Activated T-helper 1 cell treated with anti-CD3 and anti-CD28 coated beads, Interleukin-12 subunit alpha, Interleukin-12 subunit beta, Interleukin-2, Interleukin-4 antibody, amounts not matched to agents 30 ng/mL and 10 ng/mL and 1 ng/mL, durations not matched to agents 14 hours and 24 hours and 36 hours (primary cell): Measurements from ENCODE around the gene ASF1B. TPM values are rescaled to one million over a fixed set of nuclear protein-coding genes. Genes with fewer than 3 reads are reported as not detected.

Experiments used
- DNase-seq: peaks from one replicate; pipeline ENCODE4 v3.0.0; 2021; ENCODE audit warnings: low spot score
- H3K27ac Mint-ChIP-seq: one replicate; pipeline ENCODE4 v1.8.0; 2021; ENCODE audit warnings: mild to moderate bottlenecking, mixed read lengths
- H3K27me3 Mint-ChIP-seq: one replicate; pipeline ENCODE4 v1.8.0; 2022; ENCODE audit warnings: mild to moderate bottlenecking, moderate library complexity, mixed read lengths; ENCODE audit not compliant: insufficient read depth
- H3K36me3 Mint-ChIP-seq: one replicate; pipeline ENCODE4 v1.8.0; 2021; ENCODE audit warnings: low read depth, mixed read lengths
- H3K4me1 Mint-ChIP-seq: one replicate; pipeline ENCODE4 v1.8.0; 2021; ENCODE audit warnings: low read depth, mixed read lengths
- H3K4me3 Mint-ChIP-seq: one replicate; pipeline ENCODE4 v1.8.0; 2021; ENCODE audit warnings: mild to moderate bottlenecking, moderate library complexity, mixed read lengths
- H3K9me3 Mint-ChIP-seq: one replicate; pipeline ENCODE4 v1.8.0; 2021; ENCODE audit warnings: mixed read lengths
- intact Hi-C: fragments of 100-400 bp; cut with micrococcal nuclease; formaldehyde crosslinking; loops from one replicate; pipeline ENCODE4 v1.15.1; 2024
- total RNA-seq: library from RNA; stranded (reverse); gene quantifications from 2 replicates; pipeline ENCODE4 v1.2.3, GENCODE V29; 2022

Gene ASF1B
- total RNA-seq, 1 donor from 2014 or later: 76.3 TPM

DNA sequence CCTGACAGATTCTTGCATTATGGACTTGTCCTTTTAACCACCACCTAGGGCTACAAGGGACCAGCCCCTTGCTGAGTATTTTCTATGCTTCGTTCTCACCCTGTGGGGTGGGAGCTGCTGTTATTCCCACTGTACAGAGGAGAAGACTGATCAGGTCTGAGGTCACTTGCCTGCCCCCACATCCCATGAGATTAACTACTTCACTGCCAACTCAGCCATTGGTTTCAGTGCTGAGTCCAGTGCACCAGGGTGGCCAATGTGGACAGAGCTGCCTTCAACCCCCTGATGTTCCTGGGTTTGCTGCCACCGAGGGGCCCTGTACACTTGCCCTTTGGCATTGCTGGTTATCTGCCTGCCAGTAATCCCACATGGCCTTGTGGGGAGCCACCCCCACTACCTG is 25.7 kb downstream of the ASF1B start:
- Mint-ChIP-seq H3K9me3 (no peaks in the 10 kb centered on the region), H3K36me3 (peaks cover 2% of the 10 kb centered on the region), H3K27ac (no peak overlapping the region), H3K4me3 (no peak overlapping the region), H3K4me1 (peaks cover 14% of the 10 kb centered on the region), H3K27me3 (no peaks in the 10 kb centered on the region)
- intact Hi-C loops: loop anchor here (10.0 kb wide), 1 partner anchor 336 kb away; the partner anchor contains the start of gene C19orf53
- no peak for DNase-seq

- H3K4me1 Mint-ChIP-seq: no peaks in the 10 kb centered on the region
- H3K4me3 Mint-ChIP-seq: no peak overlapping the region
- no peaks in the 10 kb centered on the region for H3K9me3 Mint-ChIP-seq
- DNase-seq: no peak
- no peak overlapping the region for H3K27ac Mint-ChIP-seq
- H3K36me3 Mint-ChIP-seq: peaks cover 3% of the 10 kb centered on the region
- intact Hi-C loops: no loop called here
- H3K27me3 Mint-ChIP-seq: no peaks in the 10 kb centered on the region
Measured at GRCh38 chr19:14107581-14108461, 28.6 kb downstream of the ASF1B start.

- no peaks in the 10 kb centered on the region for H3K4me1 Mint-ChIP-seq
- H3K36me3 Mint-ChIP-seq: peaks cover 4% of the 10 kb centered on the region
- no peaks in the 10 kb centered on the region for H3K27me3 Mint-ChIP-seq
- H3K4me3 Mint-ChIP-seq: no peak overlapping the region
- no peaks in the 10 kb centered on the region for H3K9me3 Mint-ChIP-seq
- no peak for DNase-seq
- no peak overlapping the region for H3K27ac Mint-ChIP-seq
- intact Hi-C loops: no loop called here
Measured at GRCh38 chr19:14106840-14107239, 29.5 kb downstream of the ASF1B start.

GRCh38 chr19:14105680-14106079 is 30.7 kb downstream of the ASF1B start:
- H3K36me3 Mint-ChIP-seq: peaks cover 8% of the 10 kb centered on the region
- no peaks in the 10 kb centered on the region for H3K27me3 Mint-ChIP-seq
- no peak overlapping the region for H3K27ac Mint-ChIP-seq
- DNase-seq: no peak
- no peak overlapping the region for H3K4me3 Mint-ChIP-seq
- intact Hi-C loops: no loop called here
- H3K4me1 Mint-ChIP-seq: no peaks in the 10 kb centered on the region
- H3K9me3 Mint-ChIP-seq: no peaks in the 10 kb centered on the region

DNA sequence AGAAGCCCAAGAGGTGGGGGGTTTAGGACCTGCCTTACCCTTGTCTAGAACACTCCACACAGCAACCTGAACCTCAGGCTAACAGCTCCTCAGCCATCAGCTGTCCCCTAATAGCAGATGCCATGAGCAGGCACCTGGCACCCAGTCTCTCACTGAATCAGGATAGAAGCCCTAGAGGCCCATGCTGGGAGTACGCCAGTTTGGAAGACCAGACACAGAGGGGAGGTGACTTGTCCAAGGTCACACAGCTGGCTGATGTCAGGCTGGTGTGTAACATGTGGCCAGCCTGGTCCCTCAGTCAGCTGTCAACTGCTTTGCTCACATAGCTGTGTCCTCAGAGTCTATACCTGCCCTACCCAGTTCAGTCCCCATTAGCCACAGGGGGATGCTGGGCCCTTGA is 33.1 kb downstream of the ASF1B start:
- Mint-ChIP-seq H3K27ac (no peak overlapping the region), H3K36me3 (peaks cover 8% of the 10 kb centered on the region), H3K27me3 (no peaks in the 10 kb centered on the region), H3K4me3 (no peak overlapping the region), H3K4me1 (no peaks in the 10 kb centered on the region), H3K9me3 (no peaks in the 10 kb centered on the region)
- no peak for DNase-seq
- intact Hi-C loops: no loop called here

- intact Hi-C loops: no loop called here
- Mint-ChIP-seq H3K9me3 (no peaks in the 10 kb centered on the region), H3K36me3 (peaks cover 12% of the 10 kb centered on the region), H3K27me3 (no peaks in the 10 kb centered on the region), H3K27ac (no peak overlapping the region), H3K4me3 (no peak overlapping the region), H3K4me1 (no peaks in the 10 kb centered on the region)
- DNase-seq: no peak
Measured at GRCh38 chr19:14102756-14103155, 33.6 kb downstream of the ASF1B start.

GRCh38 chr19:14102102-14102696 is 34.2 kb downstream of the ASF1B start:
- Mint-ChIP-seq H3K4me3 (no peak overlapping the region), H3K9me3 (no peaks in the 10 kb centered on the region), H3K27ac (no peak overlapping the region), H3K4me1 (no peaks in the 10 kb centered on the region), H3K27me3 (no peaks in the 10 kb centered on the region), H3K36me3 (peaks cover 13% of the 10 kb centered on the region)
- no peak for DNase-seq
- intact Hi-C loops: no loop called here

DNA sequence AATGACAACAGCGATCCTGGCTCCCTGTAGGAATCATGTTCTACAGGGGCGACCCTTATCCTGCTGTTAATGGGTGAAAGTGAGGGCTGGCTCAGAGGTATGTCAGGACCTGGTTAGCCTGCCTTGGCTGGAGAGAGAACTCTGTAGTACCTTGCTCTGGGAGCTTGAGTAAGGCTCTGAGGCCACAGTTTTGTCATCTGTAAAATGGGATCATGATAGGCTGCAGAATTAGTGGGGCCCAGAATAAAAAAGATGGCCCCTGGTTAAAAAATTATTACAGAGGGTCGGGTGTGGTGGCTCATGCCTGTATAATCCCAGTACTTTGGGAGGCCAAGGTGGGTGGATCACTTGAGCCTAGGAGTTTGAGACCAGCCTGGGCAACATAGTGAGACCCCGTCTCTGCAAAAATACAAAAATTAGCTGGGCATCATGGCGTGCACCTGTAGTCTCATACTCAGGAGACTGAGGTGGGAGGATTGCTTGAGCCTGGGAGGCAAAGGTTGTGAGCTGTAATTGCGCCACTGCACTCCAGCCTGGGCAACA is 35.3 kb downstream of the ASF1B start:
- DNase-seq: no peak
- Mint-ChIP-seq H3K9me3 (no peaks in the 10 kb centered on the region), H3K4me1 (no peaks in the 10 kb centered on the region), H3K27me3 (no peaks in the 10 kb centered on the region), H3K27ac (no peak overlapping the region), H3K4me3 (no peak overlapping the region), H3K36me3 (peaks cover 19% of the 10 kb centered on the region)
- intact Hi-C loops: no loop called here

GRCh38 chr19:14097532-14098151 is 38.7 kb downstream of the ASF1B start:
- H3K9me3 Mint-ChIP-seq: peaks cover 7% of the 10 kb centered on the region
- no peak overlapping the region for H3K27ac Mint-ChIP-seq
- H3K36me3 Mint-ChIP-seq: peaks cover 26% of the 10 kb centered on the region
- no peak for DNase-seq
- no peak overlapping the region for H3K4me3 Mint-ChIP-seq
- no peaks in the 10 kb centered on the region for H3K4me1 Mint-ChIP-seq
- intact Hi-C loops: no loop called here
- H3K27me3 Mint-ChIP-seq: no peaks in the 10 kb centered on the region

DNA sequence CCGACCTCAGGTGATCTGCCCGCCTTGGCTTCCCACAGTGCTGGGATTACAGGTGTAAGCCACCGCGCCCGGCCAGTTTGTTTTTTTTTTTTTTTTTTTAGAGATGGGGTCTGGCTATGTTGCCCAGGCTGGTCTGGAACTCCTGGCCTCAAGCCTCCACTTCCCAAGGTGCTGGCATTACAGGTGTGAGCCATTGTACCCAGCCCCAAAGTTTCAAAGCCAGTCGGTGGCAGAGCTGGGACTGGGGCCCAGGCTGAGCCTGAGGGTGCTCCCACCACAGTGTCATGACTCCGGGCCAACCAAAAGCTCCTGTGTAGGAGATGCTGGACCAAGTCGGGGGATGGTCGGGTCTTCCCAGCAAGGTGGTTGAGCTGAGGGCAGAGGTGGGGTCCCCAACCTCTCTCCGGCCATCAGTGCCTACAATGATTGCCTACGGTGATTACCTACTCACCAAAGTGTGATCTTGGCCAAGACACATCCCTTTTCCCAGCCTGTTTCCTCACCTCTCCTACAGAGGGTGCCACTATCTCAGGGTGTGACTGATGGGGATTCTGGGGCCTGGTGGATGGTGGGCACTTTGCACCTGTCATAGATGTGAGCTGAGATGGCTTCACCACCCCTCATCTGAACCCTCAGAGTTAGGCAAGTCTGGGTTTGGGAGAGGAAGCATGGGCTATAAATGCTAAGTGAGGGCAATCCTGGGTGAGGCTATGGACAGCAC is 40.0 kb downstream of the ASF1B start:
- Mint-ChIP-seq H3K36me3 (peaks cover 32% of the 10 kb centered on the region), H3K4me3 (no peak overlapping the region), H3K27ac (no peak overlapping the region), H3K27me3 (no peaks in the 10 kb centered on the region), H3K9me3 (peaks cover 7% of the 10 kb centered on the region), H3K4me1 (peaks cover 8% of the 10 kb centered on the region)
- no peak for DNase-seq
- intact Hi-C loops: no loop called here

- no peak for DNase-seq
- Mint-ChIP-seq H3K4me3 (no peak overlapping the region), H3K9me3 (peaks cover 7% of the 10 kb centered on the region), H3K27ac (no peak overlapping the region), H3K4me1 (peaks cover 11% of the 10 kb centered on the region), H3K27me3 (no peaks in the 10 kb centered on the region), H3K36me3 (peaks cover 29% of the 10 kb centered on the region)
- intact Hi-C loops: no loop called here
Measured at GRCh38 chr19:14094854-14095253, 41.5 kb downstream of the ASF1B start.

DNA sequence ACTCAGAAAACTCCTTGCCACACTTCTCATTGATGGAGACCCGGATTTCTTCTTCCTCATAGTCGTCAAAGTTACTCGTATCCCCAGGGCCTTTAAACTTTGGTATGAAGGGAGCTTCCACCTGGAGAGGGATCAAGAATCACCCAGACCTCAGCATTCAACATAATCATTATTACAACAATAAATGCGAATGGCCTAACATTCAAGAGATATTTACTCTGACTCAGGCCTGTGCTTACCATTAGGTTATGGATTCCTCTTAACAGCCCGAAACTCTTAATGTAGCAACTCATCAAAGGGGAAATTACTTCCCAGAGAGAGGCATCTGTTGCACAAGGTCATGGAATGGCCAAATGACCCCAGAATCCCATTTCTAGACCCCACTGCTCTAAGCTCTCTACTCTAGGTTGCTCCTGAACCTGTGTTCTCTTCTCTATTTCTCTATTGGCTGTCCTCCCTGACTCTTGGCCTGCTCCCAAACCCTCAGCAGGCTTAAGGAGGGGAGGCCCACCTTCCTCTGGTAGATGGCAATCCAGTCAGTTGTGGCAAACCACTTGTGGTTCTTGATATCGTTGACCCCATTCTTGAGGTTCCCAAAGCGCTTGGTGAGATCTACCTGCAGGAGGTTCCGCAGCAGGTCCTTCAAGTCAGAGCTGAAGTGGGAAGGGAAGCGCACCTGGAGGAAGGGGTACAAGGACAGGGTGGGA is 43.1 kb downstream of the ASF1B start:
- no peak for DNase-seq
- intact Hi-C loops: no loop called here
- no peaks in the 10 kb centered on the region for H3K27me3 Mint-ChIP-seq
- peaks cover 7% of the 10 kb centered on the region for H3K9me3 Mint-ChIP-seq
- H3K4me3 Mint-ChIP-seq: peak overlapping the region; percentile 57
- H3K4me1 Mint-ChIP-seq: peaks cover 16% of the 10 kb centered on the region
- peaks cover 39% of the 10 kb centered on the region for H3K36me3 Mint-ChIP-seq
- peak overlapping the region; percentile 23 for H3K27ac Mint-ChIP-seq
